ENCODE measurements around the gene PIGR.

The PIGR gene

GRCh38 chr1:206918076-206918475 is 28.2 kb downstream of the PIGR start:
- Histone ChIP-seq H3K27ac (ENCODE audit: low read depth, low read length) (no peak overlapping the region), H3K4me1 (ENCODE audit: control insufficient read depth, insufficient read depth, low read length) (no peaks in the 10 kb centered on the region), H3K36me3 (ENCODE audit: control insufficient read depth, insufficient read depth, low read length) (no peaks in the 10 kb centered on the region), H3K27me3 (ENCODE audit: control insufficient read depth, insufficient read depth, low read length) (no peaks in the 10 kb centered on the region), H3K9ac (ENCODE audit: low read depth, low read length) (no peak overlapping the region), H3K4me3 (ENCODE audit: low read depth, low read length) (no peak overlapping the region), H3K9me3 (ENCODE audit: control insufficient read depth, insufficient read depth, low read length) (no peaks in the 10 kb centered on the region)

GRCh38 chr1:206916000-206916709 is 30.1 kb downstream of the PIGR start:
- H3K9me3 ChIP-seq (ENCODE audit: control insufficient read depth, insufficient read depth, low read length): no peaks in the 10 kb centered on the region

GRCh38 chr1:206915030-206915735 is 31.1 kb downstream of the PIGR start:
- no peaks in the 10 kb centered on the region for H3K4me1 ChIP-seq (ENCODE audit: control insufficient read depth, insufficient read depth, low read length)

More at GRCh38 chr1:206916000-206916709, 30.1 kb downstream of the PIGR start:
- Histone ChIP-seq H3K27me3 (ENCODE audit: control insufficient read depth, insufficient read depth, low read length) (no peaks in the 10 kb centered on the region), H3K4me3 (ENCODE audit: low read depth, low read length) (no peak overlapping the region), H3K9ac (ENCODE audit: low read depth, low read length) (no peak overlapping the region), H3K36me3 (ENCODE audit: control insufficient read depth, insufficient read depth, low read length) (no peaks in the 10 kb centered on the region), H3K27ac (ENCODE audit: low read depth, low read length) (no peak overlapping the region), H3K4me1 (ENCODE audit: control insufficient read depth, insufficient read depth, low read length) (no peaks in the 10 kb centered on the region)

DNA sequence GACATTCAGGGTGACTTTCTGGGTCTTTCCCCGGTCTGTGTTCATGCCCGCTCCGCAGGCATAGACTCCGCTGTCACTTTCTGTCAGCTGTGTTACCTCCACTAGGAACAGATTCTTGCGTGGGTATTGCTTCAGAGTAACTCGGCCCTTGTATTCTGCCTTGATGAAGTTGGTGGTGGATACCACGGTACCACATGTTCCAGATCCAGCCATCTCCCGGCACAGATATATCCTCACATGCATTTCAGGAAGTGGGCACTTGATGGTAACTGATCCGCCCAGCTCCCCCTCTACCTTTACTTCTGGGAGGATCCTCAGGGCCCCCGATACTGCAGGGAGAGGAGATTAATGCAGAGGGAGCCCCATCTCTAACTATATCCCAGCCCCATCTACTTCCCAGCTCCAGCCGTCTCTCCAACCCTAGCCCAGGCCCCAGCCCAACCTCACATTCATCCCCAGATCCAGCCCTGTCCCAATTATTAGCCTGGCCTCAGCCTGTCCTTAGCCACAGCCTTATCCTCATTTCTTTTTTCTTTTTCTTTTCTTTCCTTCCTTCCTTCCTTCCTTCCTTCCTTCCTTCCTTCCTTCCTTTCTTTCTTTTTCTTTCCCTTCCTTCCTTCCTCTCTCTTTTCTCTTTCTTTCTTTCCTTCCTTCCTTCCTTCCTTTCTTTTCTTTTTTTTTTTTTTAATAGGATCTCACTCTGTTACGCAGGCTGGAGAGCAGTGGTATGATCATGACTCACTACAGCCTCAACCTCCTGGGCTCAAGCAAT is 32.3 kb downstream of the PIGR start:
- Histone ChIP-seq H3K27ac (ENCODE audit: low read depth, low read length) (no peak overlapping the region), H3K9me3 (ENCODE audit: control insufficient read depth, insufficient read depth, low read length) (no peaks in the 10 kb centered on the region), H3K4me1 (ENCODE audit: control insufficient read depth, insufficient read depth, low read length) (peaks cover 2% of the 10 kb centered on the region), H3K9ac (ENCODE audit: low read depth, low read length) (no peak overlapping the region), H3K27me3 (ENCODE audit: control insufficient read depth, insufficient read depth, low read length) (peaks cover 19% of the 10 kb centered on the region), H3K36me3 (ENCODE audit: control insufficient read depth, insufficient read depth, low read length) (no peaks in the 10 kb centered on the region), H3K4me3 (ENCODE audit: low read depth, low read length) (no peak overlapping the region)

More at GRCh38 chr1:206915030-206915735, 31.1 kb downstream of the PIGR start:
- Histone ChIP-seq H3K9ac (ENCODE audit: low read depth, low read length) (no peak overlapping the region), H3K9me3 (ENCODE audit: control insufficient read depth, insufficient read depth, low read length) (no peaks in the 10 kb centered on the region), H3K27me3 (ENCODE audit: control insufficient read depth, insufficient read depth, low read length) (peaks cover 8% of the 10 kb centered on the region), H3K4me3 (ENCODE audit: low read depth, low read length) (no peak overlapping the region), H3K36me3 (ENCODE audit: control insufficient read depth, insufficient read depth, low read length) (no peaks in the 10 kb centered on the region), H3K27ac (ENCODE audit: low read depth, low read length) (no peak overlapping the region)

DNA sequence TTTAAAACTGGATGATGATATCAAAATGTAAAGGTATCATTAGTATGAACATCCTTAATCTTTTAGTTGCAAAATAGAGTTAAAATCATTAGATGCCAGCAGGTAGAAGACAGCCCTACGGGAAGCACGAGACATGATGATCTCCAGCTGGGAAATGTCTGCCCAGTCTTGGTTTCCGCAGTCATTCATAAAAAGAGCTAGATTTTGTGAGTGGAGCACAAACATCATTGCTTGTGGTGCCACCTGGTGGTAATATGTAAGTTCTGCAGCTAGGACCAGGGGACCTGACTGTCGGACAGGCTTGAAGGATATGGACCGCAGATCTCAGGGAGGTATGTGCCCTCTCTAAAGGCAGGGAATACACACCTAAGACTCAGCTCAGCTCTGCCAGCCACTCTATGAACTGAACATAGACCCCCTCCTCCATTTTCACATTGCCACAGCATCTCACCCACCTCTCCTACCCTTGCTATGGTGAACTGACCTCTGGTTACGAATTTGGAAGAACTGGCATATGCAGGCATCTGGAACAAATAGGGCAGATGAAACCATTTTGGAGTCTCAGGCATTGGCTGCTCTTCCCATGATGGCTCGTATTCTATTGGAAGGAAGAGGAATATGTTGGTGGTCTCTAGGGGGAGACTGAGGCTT is 33.7 kb downstream of the PIGR start:
- Histone ChIP-seq H3K27me3 (ENCODE audit: control insufficient read depth, insufficient read depth, low read length) (peaks cover 32% of the 10 kb centered on the region), H3K27ac (ENCODE audit: low read depth, low read length) (no peak overlapping the region), H3K4me3 (ENCODE audit: low read depth, low read length) (no peak overlapping the region), H3K36me3 (ENCODE audit: control insufficient read depth, insufficient read depth, low read length) (no peaks in the 10 kb centered on the region), H3K9ac (ENCODE audit: low read depth, low read length) (no peak overlapping the region), H3K4me1 (ENCODE audit: control insufficient read depth, insufficient read depth, low read length) (peaks cover 6% of the 10 kb centered on the region), H3K9me3 (ENCODE audit: control insufficient read depth, insufficient read depth, low read length) (no peaks in the 10 kb centered on the region)

- Histone ChIP-seq H3K9me3 (ENCODE audit: control insufficient read depth, insufficient read depth, low read length) (no peaks in the 10 kb centered on the region), H3K4me3 (ENCODE audit: low read depth, low read length) (no peak overlapping the region), H3K9ac (ENCODE audit: low read depth, low read length) (no peak overlapping the region), H3K27me3 (ENCODE audit: control insufficient read depth, insufficient read depth, low read length) (peaks cover 42% of the 10 kb centered on the region), H3K27ac (ENCODE audit: low read depth, low read length) (no peak overlapping the region), H3K4me1 (ENCODE audit: control insufficient read depth, insufficient read depth, low read length) (peaks cover 9% of the 10 kb centered on the region), H3K36me3 (ENCODE audit: control insufficient read depth, insufficient read depth, low read length) (no peaks in the 10 kb centered on the region)
Observed at GRCh38 chr1:206911064-206911663, 35.1 kb downstream of the PIGR start.

GRCh38 chr1:206909883-206910318 is 36.4 kb downstream of the PIGR start:
- H3K9me3 ChIP-seq (ENCODE audit: control insufficient read depth, insufficient read depth, low read length): no peaks in the 10 kb centered on the region
- H3K4me3 ChIP-seq (ENCODE audit: low read depth, low read length): peak overlapping the region; percentile 72
- no peaks in the 10 kb centered on the region for H3K36me3 ChIP-seq (ENCODE audit: control insufficient read depth, insufficient read depth, low read length)
- peaks cover 42% of the 10 kb centered on the region for H3K27me3 ChIP-seq (ENCODE audit: control insufficient read depth, insufficient read depth, low read length)
- peaks cover 9% of the 10 kb centered on the region for H3K4me1 ChIP-seq (ENCODE audit: control insufficient read depth, insufficient read depth, low read length)
- no peak overlapping the region for H3K9ac ChIP-seq (ENCODE audit: low read depth, low read length)
- H3K27ac ChIP-seq (ENCODE audit: low read depth, low read length): no peak overlapping the region

- H3K4me1 ChIP-seq (ENCODE audit: control insufficient read depth, insufficient read depth, low read length): peaks cover 9% of the 10 kb centered on the region
- H3K36me3 ChIP-seq (ENCODE audit: control insufficient read depth, insufficient read depth, low read length): no peaks in the 10 kb centered on the region
- peaks cover 42% of the 10 kb centered on the region for H3K27me3 ChIP-seq (ENCODE audit: control insufficient read depth, insufficient read depth, low read length)
- H3K4me3 ChIP-seq (ENCODE audit: low read depth, low read length): peak overlapping the region; percentile 72
- H3K27ac ChIP-seq (ENCODE audit: low read depth, low read length): no peak overlapping the region
- H3K9me3 ChIP-seq (ENCODE audit: control insufficient read depth, insufficient read depth, low read length): no peaks in the 10 kb centered on the region
- no peak overlapping the region for H3K9ac ChIP-seq (ENCODE audit: low read depth, low read length)
Observed at GRCh38 chr1:206909161-206909882, 36.9 kb downstream of the PIGR start.

DNA sequence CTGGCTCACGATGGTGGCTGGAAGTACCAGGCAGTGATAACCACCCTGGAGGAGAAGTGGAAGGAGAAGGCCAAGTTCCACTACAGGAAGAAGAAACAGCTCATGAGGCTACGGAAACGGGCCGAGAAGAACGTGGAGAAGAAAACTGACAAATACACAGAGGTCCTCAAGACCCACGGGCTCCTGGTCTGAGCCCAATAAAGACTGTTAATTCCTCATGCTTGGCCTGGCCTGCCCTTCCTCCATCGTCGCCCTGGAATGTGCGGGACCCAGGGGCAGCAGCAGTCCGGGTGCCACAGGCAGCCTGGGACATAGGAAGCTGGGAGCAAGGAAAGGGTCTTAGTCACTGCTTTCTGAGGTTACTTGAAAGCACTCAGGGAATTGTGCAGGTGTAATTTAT is 38.2 kb downstream of the PIGR start:
- no peak overlapping the region for H3K4me3 ChIP-seq (ENCODE audit: low read depth, low read length)
- H3K36me3 ChIP-seq (ENCODE audit: control insufficient read depth, insufficient read depth, low read length): no peaks in the 10 kb centered on the region
- no peak overlapping the region for H3K9ac ChIP-seq (ENCODE audit: low read depth, low read length)
- H3K4me1 ChIP-seq (ENCODE audit: control insufficient read depth, insufficient read depth, low read length): peaks cover 9% of the 10 kb centered on the region
- no peak overlapping the region for H3K27ac ChIP-seq (ENCODE audit: low read depth, low read length)
- no peaks in the 10 kb centered on the region for H3K9me3 ChIP-seq (ENCODE audit: control insufficient read depth, insufficient read depth, low read length)
- H3K27me3 ChIP-seq (ENCODE audit: control insufficient read depth, insufficient read depth, low read length): peaks cover 42% of the 10 kb centered on the region
